ENCODE measurements around the gene UGT2A3. TPM values are rescaled to one million over a fixed set of nuclear protein-coding genes. Genes with fewer than 3 reads are reported as not detected.

The UGT2A3 gene
- total and polyA plus RNA-seq, 2 of the 8 experiments (the other 6 are each of a cell fraction or from before 2014, with no cell fraction given): not detected

GRCh38 chr4:68885545-68885944 is 66.1 kb downstream of the UGT2A3 start:
- 100% methylated on average over 1 of the region's 1 CpG; no CpG with 5 or more reads in 1 of the 2 experiments for WGBS, 2 experiments (ENCODE audit: extremely low coverage in 1 of 2, insufficient coverage in 1 of 2, insufficient read length in 1 of 2, insufficient replicate concordance in 2 of 2, low coverage in 1 of 2, low lambda C conversion rate in 2 of 2, missing lambda C conversion rate in 1 of 2)
- no peak overlapping the region for H2BK15ac ChIP-seq (ENCODE audit: low read length)
- H3K4me3 ChIP-seq (ENCODE audit: extremely low read depth in 1 of 4, insufficient read depth in 2 of 4, low read depth in 3 of 4, low read length in 4 of 4): no peak overlapping the region
- no peak overlapping the region for H4K91ac ChIP-seq (replicated peaks; ENCODE audit: insufficient read length, low read length)
- H2AK5ac ChIP-seq (ENCODE audit: low read depth, low read length): no peak overlapping the region
- ChIA-PET CTCF (ENCODE audit: partially characterized antibody) (interaction anchor here (0.8 to 1.4 kb wide), 2 partner anchors 20 to 32 kb away, joined by 3 read pairs; no protein-coding TSS in a partner anchor), POLR2A (ENCODE audit: partially characterized antibody) (no interaction called here)
- H3K23me2 ChIP-seq (ENCODE audit: low read depth, low read length): no peaks in the 10 kb centered on the region
- no peak overlapping the region for H2AFZ ChIP-seq (ENCODE audit: low read length)
- FAIRE-seq (no peak), DNase-seq (ENCODE audit: low read depth in 1 of 2, low spot score in 2 of 2) (no peak)
- no peaks in the 10 kb centered on the region for H3K36me3 ChIP-seq (ENCODE audit: control insufficient read depth in 2 of 4, insufficient read depth in 4 of 4, low read length in 3 of 4)
- H4K8ac ChIP-seq (ENCODE audit: extremely low read depth, insufficient read depth, low read length): no peak overlapping the region
- no peak overlapping the region for H3K9ac ChIP-seq (replicated peaks in 1 of 4; ENCODE audit: extremely low read depth in 1 of 4, low read depth in 3 of 4, low read length in 3 of 4)
- peaks cover 0 to 3% of the 10 kb centered on the region in 2 experiments; a peak in 1 of 4 replicates for H3K9me3 ChIP-seq (ENCODE audit: insufficient read depth in 2 of 2, low read depth in 1 of 2, low read length in 1 of 2)
- no peak overlapping the region for H3K23ac ChIP-seq (ENCODE audit: insufficient read length)
- H3K18ac ChIP-seq (ENCODE audit: extremely low read depth, low read length): no peak overlapping the region
- no peak overlapping the region for H2BK12ac ChIP-seq (ENCODE audit: low read depth, low read length)
- no peak overlapping the region for H2BK120ac ChIP-seq (replicated peaks; ENCODE audit: low read depth, low read length)
- no peak overlapping the region for H2BK5ac ChIP-seq (ENCODE audit: low read depth, low read length)
- no peaks in the 10 kb centered on the region for H3K27me3 ChIP-seq (replicated peaks in 1 of 4; ENCODE audit: control insufficient read depth in 3 of 4, extremely low read depth in 1 of 4, insufficient read depth in 3 of 4, low read length in 3 of 4)
- H3K4me2 ChIP-seq (ENCODE audit: insufficient read depth in 1 of 2, low read depth in 2 of 2, low read length in 2 of 2): no peak overlapping the region
- H3K79me1 ChIP-seq (ENCODE audit: low read depth, low read length): no peaks in the 10 kb centered on the region
- no peak overlapping the region for H4K5ac ChIP-seq (ENCODE audit: insufficient read length, low read depth, low read length)
- no peaks in the 10 kb centered on the region for H4K20me1 ChIP-seq (replicated peaks in 1 of 2; ENCODE audit: control insufficient read depth in 1 of 2, insufficient read depth in 2 of 2, low read length in 2 of 2)
- H3K27ac ChIP-seq (ENCODE audit: low read depth, low read length): no peak overlapping the region
- no peak overlapping the region for H2BK20ac ChIP-seq (ENCODE audit: low read length)
- no peak overlapping the region for H3K4ac ChIP-seq (replicated peaks; ENCODE audit: insufficient read length, low read depth, low read length)
- no peak overlapping the region for H3K14ac ChIP-seq (ENCODE audit: insufficient read length)
- peaks cover 0 to 3% (median 0%) of the 10 kb centered on the region in 4 experiments; a peak in 1 of 7 replicates for H3K4me1 ChIP-seq (replicated peaks in 1 of 4; ENCODE audit: control insufficient read depth in 3 of 4, insufficient read depth in 4 of 4, low read length in 3 of 4)
- no peaks in the 10 kb centered on the region for H3K79me2 ChIP-seq (ENCODE audit: control insufficient read depth in 1 of 2, insufficient read depth in 2 of 2, low read length in 2 of 2)
- H3K56ac ChIP-seq (replicated peaks; ENCODE audit: insufficient read length, low read depth, low read length): no peak overlapping the region
- TF ChIP-seq GTF2F1 (IDR thresholded peaks at IDR 0.05; ENCODE audit: borderline replicate concordance, low read depth, low read length) (no peak), SIX5 (IDR thresholded peaks at IDR 0.05; ENCODE audit: low read depth, low read length) (no peak), RFX5 (IDR thresholded peaks at IDR 0.05; ENCODE audit: borderline replicate concordance, low read depth, low read length) (no peak), PHF8 (conservative IDR thresholded peaks at IDR 0.05; ENCODE audit: low read depth, low read length) (no peak), E2F6 (IDR thresholded peaks at IDR 0.05) (no peak), JUND (IDR thresholded peaks at IDR 0.05; ENCODE audit: low read length) (no peak), CTCF (IDR thresholded peaks at IDR 0.05; ENCODE audit: control extremely low read depth in 1 of 3, insufficient read depth in 1 of 3, low read depth in 1 of 3, low read length in 3 of 3) (no peak), CEBPB (IDR thresholded peaks at IDR 0.05; ENCODE audit: low read depth, low read length) (no peak), NANOG (IDR thresholded peaks at IDR 0.05; ENCODE audit: insufficient read depth, low read depth, low read length, poor library complexity, severe bottlenecking) (no peak), MAFK (IDR thresholded peaks at IDR 0.05; ENCODE audit: low read depth, low read length) (no peak), KDM1A (IDR thresholded peaks at IDR 0.05; ENCODE audit: borderline replicate concordance, low read length) (no peak)
